H7 (cell line): Measurements from ENCODE around the gene GABRE. TPM values are rescaled to one million over a fixed set of nuclear protein-coding genes. Genes with fewer than 3 reads are reported as not detected.
"Not testable (repeated sequence)": the region's sequence is repeated elsewhere in the genome, so short reads cannot be mapped to it uniquely, and the experiment has no call there.

Source experiments
- DNase-seq: peaks from one replicate; pipeline ENCODE4 v3.0.0; 2012
- H3K27me3 ChIP-seq: 2 replicates; pipeline ENCODE4 v1.6.0; 2011; ENCODE audit warnings: mild to moderate bottlenecking, low read length; ENCODE audit not compliant: control insufficient read depth, insufficient read depth
- H3K36me3 ChIP-seq: replicated peaks from 2 replicates; pipeline ENCODE4 v1.5.1; 2011; ENCODE audit warnings: low read length; ENCODE audit not compliant: control insufficient read depth, insufficient read depth
- H3K4me3 ChIP-seq: 2 replicates; pipeline ENCODE4 v1.5.1; 2011; ENCODE audit warnings: low read depth, mild to moderate bottlenecking, control low read depth, low read length, moderate library complexity; ENCODE audit not compliant: insufficient read depth
- total RNA-seq: library from RNA; depleted of rRNA; stranded (reverse); fragments of >200 nt; shearing (Covaris generic); gene quantifications from 2 replicates; pipeline ENCODE4 v1.2.3, GENCODE V29; 2014; rRNA removed

GABRE gene
- total RNA-seq, 1 experiment from 2014 or later: 2.8 TPM

GRCh38 chrX:151922692-151923091, 51.8 kb downstream of the GABRE start:
- H3K36me3 ChIP-seq: no peaks in the 10 kb centered on the region
- DNase-seq: no peak
- no peaks in the 10 kb centered on the region for H3K27me3 ChIP-seq
- H3K4me3 ChIP-seq: no peak overlapping the region

- Histone ChIP-seq H3K27me3 (no peaks in the 10 kb centered on the region), H3K36me3 (no peaks in the 10 kb centered on the region), H3K4me3 (no peak overlapping the region)
- DNase-seq: no peak
Measured at GRCh38 chrX:151921866-151922265, 52.6 kb downstream of the GABRE start.

GRCh38 chrX:151921292-151921691, 53.2 kb downstream of the GABRE start:
- H3K27me3 ChIP-seq: no peaks in the 10 kb centered on the region
- H3K36me3 ChIP-seq: no peaks in the 10 kb centered on the region
- DNase-seq: no peak
- no peak overlapping the region for H3K4me3 ChIP-seq

GRCh38 chrX:151920530-151920929, 53.9 kb downstream of the GABRE start:
- H3K4me3 ChIP-seq: no peak overlapping the region
- no peak for DNase-seq
- H3K27me3 ChIP-seq: no peaks in the 10 kb centered on the region
- no peaks in the 10 kb centered on the region for H3K36me3 ChIP-seq

GRCh38 chrX:151920101-151920500, 54.4 kb downstream of the GABRE start:
- no peak for DNase-seq
- Histone ChIP-seq H3K27me3 (no peaks in the 10 kb centered on the region), H3K36me3 (no peaks in the 10 kb centered on the region), H3K4me3 (no peak overlapping the region)

GRCh38 chrX:151919610-151920009, 54.9 kb downstream of the GABRE start:
- H3K27me3 ChIP-seq: no peaks in the 10 kb centered on the region
- no peak overlapping the region for H3K4me3 ChIP-seq
- no peak for DNase-seq
- H3K36me3 ChIP-seq: no peaks in the 10 kb centered on the region

- H3K4me3 ChIP-seq, H3K27me3 ChIP-seq, DNase-seq, H3K36me3 ChIP-seq: not testable (repeated sequence)
Measured at GRCh38 chrX:151918736-151919135, 55.7 kb downstream of the GABRE start.

- Histone ChIP-seq H3K27me3 (no peaks in the 10 kb centered on the region), H3K4me3 (peak within 1 kb of the TSS; percentile 28; the same call in 1 of the 2 replicates), H3K36me3 (no peaks in the 10 kb centered on the region)
- no peak for DNase-seq
Measured at GRCh38 chrX:151912780-151913179, 61.7 kb downstream of the GABRE start, which contains the start of gene MAGEA4. Gene MAGEA4 (plus strand): TSS chrX:151912889. CDS start chrX:151923665, 10,776 bp downstream.

GRCh38 chrX:151912221-151912620, 62.3 kb downstream of the GABRE start:
- Histone ChIP-seq H3K4me3 (no peak overlapping the region; the same call in 1 of the 2 replicates), H3K36me3 (no peaks in the 10 kb centered on the region), H3K27me3 (no peaks in the 10 kb centered on the region)
- peak; percentile 25 for DNase-seq

- H3K4me3 ChIP-seq: no peak overlapping the region
- DNase-seq: no peak
- H3K36me3 ChIP-seq: no peaks in the 10 kb centered on the region
- no peaks in the 10 kb centered on the region for H3K27me3 ChIP-seq
Measured at GRCh38 chrX:151904989-151905388, 69.5 kb downstream of the GABRE start.

Other genes with a start within 250 kb of the GABRE start
- gene CNGA2, start 239.9 kb downstream of the GABRE start, total RNA-seq: not detected in 2 replicates
- gene MAGEA4, start 61.8 kb downstream of the GABRE start, total RNA-seq: 94.1 and 138 TPM in 2 replicates
- not detected in 2 replicates for gene MAGEA10, start 163.9 kb upstream of the GABRE start, total RNA-seq